HepG2 (cell line): ENCODE results near the gene RAD51C. TPM values are rescaled to one million over a fixed set of nuclear protein-coding genes. Genes with fewer than 3 reads are reported as not detected.
A peak's percentile ranks its signal among the peaks of the same experiment; 100 is the strongest.

Source experiments
- ATF7-NPFF ChIP-seq: sonication (generic); formaldehyde crosslinking; IDR thresholded peaks from 2 replicates; pipeline ENCODE4 v1.8.1; 2023; ENCODE audit warnings: mild to moderate bottlenecking, low read depth, missing genetic modification reagents, moderate library complexity
- CBX1 ChIP-seq: IDR thresholded peaks from one replicate; pipeline ENCODE4 v1.6.1; 2016; ENCODE audit warnings: antibody characterized with exemption, low read depth
- MTA3 ChIP-seq: sonication (generic); formaldehyde crosslinking; IDR thresholded peaks from 2 replicates; pipeline ENCODE4 v1.4.0; 2020; ENCODE audit warnings: missing genetic modification reagents
- NR1H2 ChIP-seq: sonication (generic); formaldehyde crosslinking; IDR thresholded peaks from 2 replicates; pipeline ENCODE4 v1.8.1; 2022; ENCODE audit warnings: low read depth, missing genetic modification reagents, borderline replicate concordance
- TCF7L2 ChIP-seq: IDR thresholded peaks from 2 replicates; pipeline ENCODE4 v1.6.1; 2011; ENCODE audit warnings: mild to moderate bottlenecking, low read depth, low read length, moderate library complexity
- ZNF124 ChIP-seq: sonication (generic); formaldehyde crosslinking; IDR thresholded peaks from 2 replicates; pipeline ENCODE4 v1.4.0; 2020; ENCODE audit warnings: missing genetic modification reagents
- ZNF143 ChIP-seq: sonication (generic); formaldehyde crosslinking; IDR thresholded peaks from 2 replicates; pipeline ENCODE4 v1.4.0; 2020; ENCODE audit warnings: missing genetic modification reagents
- ZNF235 ChIP-seq: sonication (generic); formaldehyde crosslinking; IDR thresholded peaks from 2 replicates; pipeline ENCODE4 v1.8.1; 2023; ENCODE audit warnings: mild to moderate bottlenecking, missing genetic modification reagents, borderline replicate concordance
- ZNF296 ChIP-seq: sonication (generic); formaldehyde crosslinking; conservative IDR thresholded peaks from 2 replicates; pipeline ENCODE4 v1.5.0; 2020; ENCODE audit warnings: mild to moderate bottlenecking, missing genetic modification reagents
- ZNF3 ChIP-seq: IDR thresholded peaks from 2 replicates; pipeline ENCODE4 v1.7.0; 2017; ENCODE audit warnings: inconsistent platforms
- ZNF337 ChIP-seq: sonication (generic); formaldehyde crosslinking; IDR thresholded peaks from 2 replicates; pipeline ENCODE4 v1.5.1; 2020; ENCODE audit warnings: missing genetic modification reagents, low read depth, mild to moderate bottlenecking, borderline replicate concordance
- ZNF496 ChIP-seq: sonication (generic); formaldehyde crosslinking; IDR thresholded peaks from 2 replicates; pipeline ENCODE4 v1.8.1; 2023; ENCODE audit warnings: mild to moderate bottlenecking, moderate library complexity, missing genetic modification reagents; ENCODE audit not compliant: insufficient replicate concordance
- ZNF709 ChIP-seq: sonication (generic); formaldehyde crosslinking; IDR thresholded peaks from 2 replicates; pipeline ENCODE4 v1.5.0; 2020; ENCODE audit warnings: mild to moderate bottlenecking, missing genetic modification reagents
- polyA plus RNA-seq, 8 experiments: library from polyadenylated mRNA; depleted of rRNA in 3 of 8; stranded (reverse) in 7 of 8; unstranded in 1 of 8; fragments of >200 nt; fragmentation: Illumina TruSeq in 4 of 8; extraction: Trizol in 4 of 8; gene quantifications; 2 replicates each; pipeline versions ENCODE4 v1.2.1 to v1.2.3, GENCODE V29; 2011 to 2016; ENCODE audit warnings: low read depth in 4 of 8, missing spikeins in 1 of 8, mixed read lengths in 1 of 8; ENCODE audit not compliant: insufficient read depth in 1 of 8
- total RNA-seq, 5 experiments: library from RNA; depleted of rRNA; stranded (reverse); fragments of >200 nt; fragmentation: Illumina TruSeq; extraction: Trizol; gene quantifications; 2 replicates each; pipeline ENCODE4 v1.2.3, GENCODE V29; 2016; ENCODE audit warnings: low read depth in 1 of 5
- TF ChIP-seq, protein P1 (sequence below): sonication (generic); formaldehyde crosslinking; IDR thresholded peaks from 2 replicates; pipeline ENCODE4 v1.5.0; 2020; ENCODE audit warnings: mild to moderate bottlenecking, missing genetic modification reagents, borderline replicate concordance
- TF ChIP-seq, protein P2 (sequence below): sonication (generic); formaldehyde crosslinking; IDR thresholded peaks from 2 replicates; pipeline ENCODE4 v1.8.1; 2022; ENCODE audit warnings: mild to moderate bottlenecking, missing genetic modification reagents
- TF ChIP-seq, protein P3 (sequence below): IDR thresholded peaks from 2 replicates; pipeline ENCODE4 v1.6.1; 2016; ENCODE audit warnings: low read depth, control low read depth
- TF ChIP-seq, protein P4 (sequence below): sonication (generic); formaldehyde crosslinking; conservative IDR thresholded peaks from 2 replicates; pipeline ENCODE4 v1.4.0; 2020; ENCODE audit warnings: missing genetic modification reagents
- TF ChIP-seq, protein P5 (sequence below): sonication (generic); formaldehyde crosslinking; IDR thresholded peaks from 2 replicates; pipeline ENCODE4 v1.5.0; 2020; ENCODE audit warnings: missing genetic modification reagents

RAD51C gene
- total and polyA plus RNA-seq, 2 of the 13 experiments (the other 11 are each of a cell fraction or from before 2014, with no cell fraction given): 38.5 to 106 TPM

DNA sequence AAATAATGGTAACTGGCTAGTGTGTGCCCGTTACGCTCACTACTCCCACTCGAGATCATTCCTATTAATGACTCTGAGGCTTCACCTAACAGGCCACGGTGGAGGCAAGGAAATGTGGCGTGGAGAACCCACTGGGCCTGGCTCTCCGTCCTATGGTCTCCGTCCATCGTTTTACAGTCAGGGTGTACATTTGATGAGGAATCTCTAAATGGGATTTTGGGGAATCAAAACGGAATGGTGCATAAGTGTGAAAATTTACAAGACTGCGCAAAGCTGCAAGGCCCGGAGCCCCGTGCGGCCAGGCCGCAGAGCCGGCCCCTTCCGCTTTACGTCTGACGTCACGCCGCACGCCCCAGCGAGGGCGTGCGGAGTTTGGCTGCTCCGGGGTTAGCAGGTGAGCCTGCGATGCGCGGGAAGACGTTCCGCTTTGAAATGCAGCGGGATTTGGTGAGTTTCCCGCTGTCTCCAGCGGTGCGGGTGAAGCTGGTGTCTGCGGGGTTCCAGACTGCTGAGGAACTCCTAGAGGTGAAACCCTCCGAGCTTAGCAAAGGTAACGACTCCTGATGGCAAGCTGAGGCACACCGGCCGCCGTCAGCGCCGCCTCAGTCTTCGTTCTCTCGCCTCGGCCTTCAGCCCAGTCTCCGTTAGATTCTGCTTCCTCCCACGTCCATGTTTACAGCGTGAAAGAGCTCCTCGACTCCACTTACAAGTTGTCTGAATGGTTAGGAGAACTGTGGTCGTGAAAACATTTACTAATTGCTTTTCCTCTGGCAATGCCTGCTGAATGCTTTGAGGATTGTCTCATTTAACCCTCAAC is at the start of gene RAD51C (continued):
- TF ChIP-seq, protein P1, sequence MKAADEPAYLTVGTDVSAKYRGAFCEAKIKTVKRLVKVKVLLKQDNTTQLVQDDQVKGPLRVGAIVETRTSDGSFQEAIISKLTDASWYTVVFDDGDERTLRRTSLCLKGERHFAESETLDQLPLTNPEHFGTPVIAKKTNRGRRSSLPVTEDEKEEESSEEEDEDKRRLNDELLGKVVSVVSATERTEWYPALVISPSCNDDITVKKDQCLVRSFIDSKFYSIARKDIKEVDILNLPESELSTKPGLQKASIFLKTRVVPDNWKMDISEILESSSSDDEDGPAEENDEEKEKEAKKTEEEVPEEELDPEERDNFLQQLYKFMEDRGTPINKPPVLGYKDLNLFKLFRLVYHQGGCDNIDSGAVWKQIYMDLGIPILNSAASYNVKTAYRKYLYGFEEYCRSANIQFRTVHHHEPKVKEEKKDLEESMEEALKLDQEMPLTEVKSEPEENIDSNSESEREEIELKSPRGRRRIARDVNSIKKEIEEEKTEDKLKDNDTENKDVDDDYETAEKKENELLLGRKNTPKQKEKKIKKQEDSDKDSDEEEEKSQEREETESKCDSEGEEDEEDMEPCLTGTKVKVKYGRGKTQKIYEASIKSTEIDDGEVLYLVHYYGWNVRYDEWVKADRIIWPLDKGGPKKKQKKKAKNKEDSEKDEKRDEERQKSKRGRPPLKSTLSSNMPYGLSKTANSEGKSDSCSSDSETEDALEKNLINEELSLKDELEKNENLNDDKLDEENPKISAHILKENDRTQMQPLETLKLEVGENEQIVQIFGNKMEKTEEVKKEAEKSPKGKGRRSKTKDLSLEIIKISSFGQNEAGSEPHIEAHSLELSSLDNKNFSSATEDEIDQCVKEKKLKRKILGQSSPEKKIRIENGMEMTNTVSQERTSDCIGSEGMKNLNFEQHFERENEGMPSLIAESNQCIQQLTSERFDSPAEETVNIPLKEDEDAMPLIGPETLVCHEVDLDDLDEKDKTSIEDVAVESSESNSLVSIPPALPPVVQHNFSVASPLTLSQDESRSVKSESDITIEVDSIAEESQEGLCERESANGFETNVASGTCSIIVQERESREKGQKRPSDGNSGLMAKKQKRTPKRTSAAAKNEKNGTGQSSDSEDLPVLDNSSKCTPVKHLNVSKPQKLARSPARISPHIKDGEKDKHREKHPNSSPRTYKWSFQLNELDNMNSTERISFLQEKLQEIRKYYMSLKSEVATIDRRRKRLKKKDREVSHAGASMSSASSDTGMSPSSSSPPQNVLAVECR (CRISPR knock-in tag): peak; percentile 92
- TF ChIP-seq, protein P2, sequence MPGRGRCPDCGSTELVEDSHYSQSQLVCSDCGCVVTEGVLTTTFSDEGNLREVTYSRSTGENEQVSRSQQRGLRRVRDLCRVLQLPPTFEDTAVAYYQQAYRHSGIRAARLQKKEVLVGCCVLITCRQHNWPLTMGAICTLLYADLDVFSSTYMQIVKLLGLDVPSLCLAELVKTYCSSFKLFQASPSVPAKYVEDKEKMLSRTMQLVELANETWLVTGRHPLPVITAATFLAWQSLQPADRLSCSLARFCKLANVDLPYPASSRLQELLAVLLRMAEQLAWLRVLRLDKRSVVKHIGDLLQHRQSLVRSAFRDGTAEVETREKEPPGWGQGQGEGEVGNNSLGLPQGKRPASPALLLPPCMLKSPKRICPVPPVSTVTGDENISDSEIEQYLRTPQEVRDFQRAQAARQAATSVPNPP (CRISPR knock-in tag): peak; percentile 68; the same call in 1 of the 2 replicates
- TF ChIP-seq ZNF235 (CRISPR knock-in tag) (peak; percentile 82; the same call in 1 of the 2 replicates), ZNF124 (CRISPR knock-in tag) (peak; percentile 93), TCF7L2 (no peak), ZNF296 (CRISPR knock-in tag) (no peak), MTA3 (CRISPR knock-in tag) (no peak), ZNF496 (CRISPR knock-in tag) (no peak), ZNF143 (CRISPR knock-in tag) (peak; percentile 28; the same call in 1 of the 2 replicates), NR1H2 (CRISPR knock-in tag) (no peak; the same call in 1 of the 2 replicates), ZNF709 (peak; percentile 72), ZNF337 (CRISPR knock-in tag) (peak; percentile 94), CBX1 (peak; percentile 41), ZNF3 (CRISPR knock-in tag) (0 out of 2 replicates have a peak, but pooled peaks have one; percentile 35), ATF7-NPFF (CRISPR knock-in tag) (peak; percentile 87)
- TF ChIP-seq, protein P3, sequence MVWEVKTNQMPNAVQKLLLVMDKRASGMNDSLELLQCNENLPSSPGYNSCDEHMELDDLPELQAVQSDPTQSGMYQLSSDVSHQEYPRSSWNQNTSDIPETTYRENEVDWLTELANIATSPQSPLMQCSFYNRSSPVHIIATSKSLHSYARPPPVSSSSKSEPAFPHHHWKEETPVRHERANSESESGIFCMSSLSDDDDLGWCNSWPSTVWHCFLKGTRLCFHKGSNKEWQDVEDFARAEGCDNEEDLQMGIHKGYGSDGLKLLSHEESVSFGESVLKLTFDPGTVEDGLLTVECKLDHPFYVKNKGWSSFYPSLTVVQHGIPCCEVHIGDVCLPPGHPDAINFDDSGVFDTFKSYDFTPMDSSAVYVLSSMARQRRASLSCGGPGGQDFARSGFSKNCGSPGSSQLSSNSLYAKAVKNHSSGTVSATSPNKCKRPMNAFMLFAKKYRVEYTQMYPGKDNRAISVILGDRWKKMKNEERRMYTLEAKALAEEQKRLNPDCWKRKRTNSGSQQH (CRISPR knock-in tag): no peak; the same call in none of the 2 replicates
- TF ChIP-seq, protein P4, sequence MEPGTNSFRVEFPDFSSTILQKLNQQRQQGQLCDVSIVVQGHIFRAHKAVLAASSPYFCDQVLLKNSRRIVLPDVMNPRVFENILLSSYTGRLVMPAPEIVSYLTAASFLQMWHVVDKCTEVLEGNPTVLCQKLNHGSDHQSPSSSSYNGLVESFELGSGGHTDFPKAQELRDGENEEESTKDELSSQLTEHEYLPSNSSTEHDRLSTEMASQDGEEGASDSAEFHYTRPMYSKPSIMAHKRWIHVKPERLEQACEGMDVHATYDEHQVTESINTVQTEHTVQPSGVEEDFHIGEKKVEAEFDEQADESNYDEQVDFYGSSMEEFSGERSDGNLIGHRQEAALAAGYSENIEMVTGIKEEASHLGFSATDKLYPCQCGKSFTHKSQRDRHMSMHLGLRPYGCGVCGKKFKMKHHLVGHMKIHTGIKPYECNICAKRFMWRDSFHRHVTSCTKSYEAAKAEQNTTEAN (CRISPR knock-in tag): peak; percentile 94
- TF ChIP-seq, protein P5, sequence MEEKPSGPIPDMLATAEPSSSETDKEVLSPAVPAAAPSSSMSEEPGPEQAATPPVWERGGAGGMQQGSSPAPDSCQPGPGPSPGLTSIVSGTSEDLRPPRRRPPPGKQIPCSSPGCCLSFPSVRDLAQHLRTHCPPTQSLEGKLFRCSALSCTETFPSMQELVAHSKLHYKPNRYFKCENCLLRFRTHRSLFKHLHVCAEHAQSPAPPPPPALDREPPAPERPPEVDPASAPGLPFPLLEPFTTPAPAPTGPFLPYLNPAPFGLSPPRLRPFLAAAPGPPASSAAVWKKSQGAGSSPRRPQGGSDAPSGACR: peak; percentile 79
